ENCODE data around the gene ZNRF2.
"Not testable (repeated sequence)": the region's sequence is repeated elsewhere in the genome, so short reads cannot be mapped to it uniquely, and the experiment has no call there.

ZNRF2 gene

DNA sequence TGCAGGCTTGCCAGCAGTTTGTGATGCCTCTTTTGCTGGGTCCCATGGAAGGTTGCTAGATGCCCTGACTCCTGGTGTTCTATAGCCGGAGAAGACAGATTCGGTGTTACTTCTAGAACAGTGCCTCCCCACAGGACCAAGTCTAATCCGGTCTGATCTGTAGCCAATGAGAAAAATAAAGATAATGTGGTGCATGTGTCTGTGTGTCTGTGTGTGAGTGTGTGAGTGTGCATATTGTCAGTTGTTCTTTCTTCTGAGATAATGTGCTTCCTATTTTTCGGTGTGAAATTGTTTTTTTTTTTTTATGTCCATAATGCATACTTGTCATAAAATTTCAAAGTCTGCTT lies 29.7 kb upstream of the ZNRF2 start:
- Histone ChIP-seq H3K36me3 (no peaks in the 10 kb centered on the region), H3K27ac (no peak overlapping the region)

DNA sequence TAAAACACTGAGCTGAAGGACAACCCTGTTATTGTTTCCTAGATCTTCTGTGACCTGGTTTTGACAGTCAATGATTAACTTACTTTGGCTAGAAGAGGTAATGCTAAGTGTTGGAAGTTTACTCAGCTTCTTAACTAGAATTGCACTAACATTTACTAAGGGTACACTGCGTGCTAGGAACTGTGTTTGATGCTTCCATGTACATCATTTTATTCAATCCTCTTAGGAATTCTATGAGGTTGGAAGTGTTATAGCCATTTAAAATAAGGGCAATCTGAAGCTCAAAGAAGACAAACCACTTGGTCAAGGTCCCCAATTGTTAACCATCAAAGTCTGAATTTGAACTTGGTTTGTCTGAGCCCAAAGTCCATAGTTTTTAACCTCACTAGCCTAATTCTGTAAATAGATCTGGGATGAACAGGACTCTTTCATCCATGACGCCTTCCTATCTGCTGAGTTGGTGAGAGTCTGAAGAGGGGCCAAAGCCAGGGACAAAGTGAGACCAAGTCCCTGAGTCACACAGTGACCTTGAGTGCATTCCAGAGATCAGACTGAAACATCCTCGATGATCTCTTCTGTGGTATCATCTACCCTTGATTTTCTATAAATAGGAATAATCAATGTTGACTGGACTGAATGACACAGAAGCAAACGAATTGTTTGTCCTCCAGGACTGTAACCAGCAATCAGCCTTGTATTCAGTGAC lies 29.2 kb upstream of the ZNRF2 start:
- Histone ChIP-seq H3K27ac (no peak overlapping the region), H3K4me3 (no peak overlapping the region), H3K9me3 (replicated peaks in 1 of 11) (peaks cover 0 to 7% (median 0%) of the 10 kb centered on the region in 11 experiments; a peak in 1 of 22 replicates), H3K4me1 (peaks cover 0 to 50% (median 0%) of the 10 kb centered on the region in 10 experiments; a peak in 7 of 20 replicates), H3K27me3 (no peaks in the 10 kb centered on the region), H3K36me3 (no peaks in the 10 kb centered on the region), H3K9ac (no peak overlapping the region), H4K20me1 (no peaks in the 10 kb centered on the region), H3K4me2 (peak overlapping the region in 2 of 11 experiments; percentile 1 to 84; a peak in 2 of 22 replicates)
- no peak for TF ChIP-seq Cebpa-rat (IDR thresholded peaks at IDR 0.05)

More for the DNA sequence above, 29.7 kb upstream of the ZNRF2 start:
- Histone ChIP-seq H3K27me3 (no peaks in the 10 kb centered on the region), H4K20me1 (no peaks in the 10 kb centered on the region), H3K4me2 (peak overlapping the region in 2 of 11 experiments; percentile 1 to 84; a peak in 2 of 22 replicates), H3K4me1 (peaks cover 0 to 55% (median 0%) of the 10 kb centered on the region in 10 experiments; a peak in 7 of 20 replicates), H3K9me3 (replicated peaks in 1 of 11) (peaks cover 0 to 7% (median 0%) of the 10 kb centered on the region in 11 experiments; a peak in 1 of 22 replicates), H3K4me3 (no peak overlapping the region), H3K9ac (no peak overlapping the region)
- TF ChIP-seq Cebpa-rat (IDR thresholded peaks at IDR 0.05) = no peak

GRCh38 chr7:30256349-30256858 lies 28.0 kb upstream of the ZNRF2 start:
- no peak for TF ChIP-seq Cebpa-rat (IDR thresholded peaks at IDR 0.05)
- Histone ChIP-seq H3K4me3 (no peak overlapping the region), H4K20me1 (no peaks in the 10 kb centered on the region), H3K4me1 (peaks cover 0 to 38% (median 0%) of the 10 kb centered on the region in 10 experiments; a peak in 7 of 20 replicates), H3K27me3 (no peaks in the 10 kb centered on the region), H3K27ac (no peak overlapping the region), H3K9me3 (replicated peaks in 1 of 11) (peaks cover 0 to 7% (median 0%) of the 10 kb centered on the region in 11 experiments; a peak in 1 of 22 replicates), H3K4me2 (no peak overlapping the region), H3K36me3 (no peaks in the 10 kb centered on the region), H3K9ac (no peak overlapping the region)

- peaks cover 0 to 7% (median 0%) of the 10 kb centered on the region in 11 experiments; a peak in 1 of 22 replicates for H3K9me3 ChIP-seq (replicated peaks in 1 of 11)
- no peak overlapping the region for H3K9ac ChIP-seq
- H3K36me3 ChIP-seq = no peaks in the 10 kb centered on the region
- H4K20me1 ChIP-seq = no peaks in the 10 kb centered on the region
- H3K4me2 ChIP-seq = no peak overlapping the region
- no peaks in the 10 kb centered on the region for H3K27me3 ChIP-seq
- no peak overlapping the region for H3K4me3 ChIP-seq
- no peak for TF ChIP-seq Cebpa-rat (IDR thresholded peaks at IDR 0.05)
- H3K4me1 ChIP-seq = no peaks in the 10 kb centered on the region
- no peak overlapping the region for H3K27ac ChIP-seq
Observed at GRCh38 chr7:30260246-30260768, 24.1 kb upstream of the ZNRF2 start.

DNA sequence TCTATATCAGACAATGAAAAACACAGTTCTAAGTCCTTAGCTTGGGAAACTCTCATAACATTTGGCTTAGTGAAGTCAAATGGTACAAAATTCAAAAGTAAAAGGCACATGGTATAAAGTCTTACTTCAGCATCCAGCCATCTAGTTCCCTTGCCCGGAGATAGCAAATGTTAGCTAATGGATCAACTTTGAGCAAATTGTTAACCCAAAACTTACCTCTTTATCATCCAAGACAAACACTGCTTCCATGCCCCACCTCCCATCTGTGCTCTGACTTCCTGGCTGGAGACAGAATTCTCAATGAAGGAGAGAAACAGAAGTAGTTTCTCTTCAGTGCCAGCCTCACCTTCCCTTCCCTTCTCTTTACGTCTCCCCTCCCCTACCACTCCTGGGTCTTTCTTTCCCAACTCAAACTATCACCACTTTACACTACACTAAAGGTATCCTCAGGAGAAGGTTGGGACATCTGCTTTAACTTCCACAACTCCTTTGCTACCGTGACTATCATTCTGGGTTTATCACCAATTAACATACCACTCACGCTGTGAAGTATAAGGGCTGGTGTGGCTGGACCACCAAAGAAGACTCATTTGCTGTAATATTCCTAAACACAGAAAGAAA lies 21.2 kb upstream of the ZNRF2 start:
- no peak overlapping the region for H3K4me2 ChIP-seq
- TF ChIP-seq Cebpa-rat (IDR thresholded peaks at IDR 0.05) = no peak

DNA sequence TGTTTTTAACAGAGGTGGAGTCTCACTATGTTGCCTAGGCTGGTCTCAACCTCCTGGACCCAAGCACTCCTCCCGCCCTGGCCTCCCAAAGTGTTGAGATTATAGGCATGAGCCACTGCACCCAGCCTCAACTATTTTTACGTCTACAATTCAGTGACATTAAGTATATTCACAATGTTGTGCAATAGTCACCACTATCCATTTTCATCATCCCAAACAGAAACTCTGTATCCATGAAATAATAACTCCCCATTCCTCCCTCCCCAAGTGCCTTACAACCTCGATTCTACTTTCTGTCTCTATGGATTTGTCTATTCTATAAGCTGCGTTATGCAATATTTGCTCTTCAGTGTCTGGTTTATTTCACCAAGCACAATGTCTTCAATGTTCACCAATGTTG lies 20.3 kb upstream of the ZNRF2 start:
- no peaks in the 10 kb centered on the region for H3K9me3 ChIP-seq (replicated peaks in 1 of 11)
- H3K4me1 ChIP-seq = peaks cover 0 to 18% (median 9%) of the 10 kb centered on the region in 10 experiments; a peak in 16 of 20 replicates
- no peak overlapping the region for H3K27ac ChIP-seq
- no peaks in the 10 kb centered on the region for H3K36me3 ChIP-seq
- no peaks in the 10 kb centered on the region for H4K20me1 ChIP-seq
- H3K9ac ChIP-seq = no peak overlapping the region
- no peaks in the 10 kb centered on the region for H3K27me3 ChIP-seq
- H3K4me3 ChIP-seq = no peak overlapping the region
- H3K4me2 ChIP-seq = no peak overlapping the region
- peak in 2 of 11 experiments; percentile 34 to 40; a peak in 3 of 22 replicates for TF ChIP-seq Cebpa-rat (IDR thresholded peaks at IDR 0.05)

More for the DNA sequence above, 21.2 kb upstream of the ZNRF2 start:
- peaks cover 0 to 9% (median under 1%) of the 10 kb centered on the region in 10 experiments; a peak in 5 of 20 replicates for H3K4me1 ChIP-seq
- H3K27me3 ChIP-seq = no peaks in the 10 kb centered on the region
- no peaks in the 10 kb centered on the region; a peak in 1 of 22 replicates for H3K9me3 ChIP-seq (replicated peaks in 1 of 11)
- no peaks in the 10 kb centered on the region for H4K20me1 ChIP-seq
- no peak overlapping the region for H3K4me3 ChIP-seq
- H3K9ac ChIP-seq = no peak overlapping the region
- H3K27ac ChIP-seq = no peak overlapping the region
- H3K36me3 ChIP-seq = no peaks in the 10 kb centered on the region

DNA sequence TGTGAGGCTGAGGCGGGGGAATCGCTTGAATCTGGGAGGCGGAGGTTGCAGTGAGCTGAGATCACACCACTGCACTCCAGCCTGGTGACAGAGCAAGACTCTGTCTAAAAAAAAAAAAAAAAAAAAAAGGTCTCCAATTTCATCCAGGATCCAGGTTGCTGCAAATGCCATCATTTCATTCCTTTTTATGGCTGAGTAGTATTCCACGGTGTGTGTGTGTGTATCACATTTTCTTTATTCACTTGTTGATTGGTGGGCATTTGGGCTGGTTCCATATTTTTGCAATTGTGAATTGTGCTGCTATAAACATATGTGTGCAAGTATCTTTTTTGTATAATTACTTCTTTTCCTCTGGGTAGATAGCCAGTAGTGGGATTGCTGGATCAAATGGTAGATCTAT lies 19.2 kb upstream of the ZNRF2 start:
- not testable (repeated sequence) for H3K27me3 ChIP-seq; H3K9me3 ChIP-seq (replicated peaks in 1 of 11); H3K36me3 ChIP-seq

GRCh38 chr7:30266686-30267085 lies 17.7 kb upstream of the ZNRF2 start:
- Histone ChIP-seq H3K9ac (no peak overlapping the region), H3K27me3 (no peaks in the 10 kb centered on the region), H3K4me3 (no peak overlapping the region), H4K20me1 (no peaks in the 10 kb centered on the region), H3K36me3 (no peaks in the 10 kb centered on the region), H3K4me2 (peak overlapping the region in 1 of 11 experiments; percentile 24; a peak in 1 of 22 replicates), H3K27ac (no peak overlapping the region), H3K9me3 (replicated peaks in 1 of 11) (no peaks in the 10 kb centered on the region), H3K4me1 (peaks cover 0 to 36% (median 15%) of the 10 kb centered on the region in 10 experiments; a peak in 16 of 20 replicates)
- no peak for TF ChIP-seq Cebpa-rat (IDR thresholded peaks at IDR 0.05)

More for the DNA sequence above, 19.2 kb upstream of the ZNRF2 start:
- peaks cover 0 to 21% (median 14%) of the 10 kb centered on the region in 10 experiments; a peak in 16 of 20 replicates for H3K4me1 ChIP-seq
- not testable (repeated sequence) for H3K9ac ChIP-seq, H4K20me1 ChIP-seq, H3K4me3 ChIP-seq, H3K4me2 ChIP-seq, H3K27ac ChIP-seq

DNA sequence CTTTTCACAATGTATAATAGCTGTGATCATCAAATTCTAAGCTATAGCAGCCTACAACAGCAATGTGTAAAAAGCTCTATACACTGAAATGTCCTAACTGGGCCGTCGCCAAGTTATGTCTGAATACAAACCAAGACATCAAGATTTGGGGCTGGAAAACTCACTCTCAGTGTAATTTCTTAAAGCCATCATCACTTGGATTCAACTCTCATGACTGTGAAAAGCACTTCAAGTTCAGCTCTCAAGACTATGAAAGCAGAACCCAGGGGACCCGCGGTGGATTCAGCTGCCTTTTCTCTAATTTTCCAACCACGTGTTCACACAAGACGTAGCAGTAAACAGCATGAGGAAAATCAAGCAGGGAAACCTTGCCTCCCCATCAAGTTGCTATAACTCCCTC lies 15.8 kb upstream of the ZNRF2 start:
- no peak overlapping the region for H3K9ac ChIP-seq
- TF ChIP-seq Cebpa-rat (IDR thresholded peaks at IDR 0.05) = no peak
- peak overlapping the region in 10 of 11 experiments; percentile 2 to 59 (median 40); a peak in 17 of 22 replicates for H3K4me2 ChIP-seq
- H3K27me3 ChIP-seq = no peaks in the 10 kb centered on the region
- no peaks in the 10 kb centered on the region for H3K9me3 ChIP-seq (replicated peaks in 1 of 11)
- H3K27ac ChIP-seq = no peak overlapping the region
- H3K4me3 ChIP-seq = no peak overlapping the region
- no peaks in the 10 kb centered on the region for H3K36me3 ChIP-seq
- H3K4me1 ChIP-seq = peaks cover 0 to 37% (median 15%) of the 10 kb centered on the region in 10 experiments; a peak in 16 of 20 replicates
- H4K20me1 ChIP-seq = no peaks in the 10 kb centered on the region

Measured in BLaER1 treated with 17β-estradiol and CSF1 and Interleukin-3, amounts not matched to agents 10 nM and 100 nM (cell line).